ENCODE data around the gene LGALS16. TPM values are rescaled to one million over a fixed set of nuclear protein-coding genes. Genes with fewer than 3 reads are reported as not detected.
"Not testable (repeated sequence)": the region's sequence is repeated elsewhere in the genome, so short reads cannot be mapped to it uniquely, and the experiment has no call there.

LGALS16 gene
- total and polyA plus RNA-seq, 7 donors = not detected

GRCh38 chr19:39660661-39661060 lies 4.9 kb downstream of the LGALS16 start:
- WGBS, 2 donors = 64 to 91% methylated on average over 4 of the region's 4 CpGs
- TF ChIP-seq EP300 (IDR thresholded peaks at IDR 0.05) = no peak
- TF ChIP-seq, protein P1, sequence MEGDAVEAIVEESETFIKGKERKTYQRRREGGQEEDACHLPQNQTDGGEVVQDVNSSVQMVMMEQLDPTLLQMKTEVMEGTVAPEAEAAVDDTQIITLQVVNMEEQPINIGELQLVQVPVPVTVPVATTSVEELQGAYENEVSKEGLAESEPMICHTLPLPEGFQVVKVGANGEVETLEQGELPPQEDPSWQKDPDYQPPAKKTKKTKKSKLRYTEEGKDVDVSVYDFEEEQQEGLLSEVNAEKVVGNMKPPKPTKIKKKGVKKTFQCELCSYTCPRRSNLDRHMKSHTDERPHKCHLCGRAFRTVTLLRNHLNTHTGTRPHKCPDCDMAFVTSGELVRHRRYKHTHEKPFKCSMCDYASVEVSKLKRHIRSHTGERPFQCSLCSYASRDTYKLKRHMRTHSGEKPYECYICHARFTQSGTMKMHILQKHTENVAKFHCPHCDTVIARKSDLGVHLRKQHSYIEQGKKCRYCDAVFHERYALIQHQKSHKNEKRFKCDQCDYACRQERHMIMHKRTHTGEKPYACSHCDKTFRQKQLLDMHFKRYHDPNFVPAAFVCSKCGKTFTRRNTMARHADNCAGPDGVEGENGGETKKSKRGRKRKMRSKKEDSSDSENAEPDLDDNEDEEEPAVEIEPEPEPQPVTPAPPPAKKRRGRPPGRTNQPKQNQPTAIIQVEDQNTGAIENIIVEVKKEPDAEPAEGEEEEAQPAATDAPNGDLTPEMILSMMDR (IDR thresholded peaks at IDR 0.05) = no peak
- TF ChIP-seq POLR2AphosphoS5 (IDR thresholded peaks at IDR 0.05) = no peak
- TF ChIP-seq POLR2A (IDR thresholded peaks at IDR 0.05) = no peak
- Histone ChIP-seq H3K4me3 (no peak overlapping the region), H3K9me3 (no peaks in the 10 kb centered on the region), H3K4me1 (no peaks in the 10 kb centered on the region), H3K27me3 (no peaks in the 10 kb centered on the region), H3K27ac (no peak overlapping the region), H3K36me3 (no peaks in the 10 kb centered on the region)
- no peak for DNase-seq
- intact Hi-C loops (cut with DNase I) = no loop called here

GRCh38 chr19:39661565-39661964 lies 5.9 kb downstream of the LGALS16 start:
- intact Hi-C loops (cut with DNase I) = no loop called here

DNA sequence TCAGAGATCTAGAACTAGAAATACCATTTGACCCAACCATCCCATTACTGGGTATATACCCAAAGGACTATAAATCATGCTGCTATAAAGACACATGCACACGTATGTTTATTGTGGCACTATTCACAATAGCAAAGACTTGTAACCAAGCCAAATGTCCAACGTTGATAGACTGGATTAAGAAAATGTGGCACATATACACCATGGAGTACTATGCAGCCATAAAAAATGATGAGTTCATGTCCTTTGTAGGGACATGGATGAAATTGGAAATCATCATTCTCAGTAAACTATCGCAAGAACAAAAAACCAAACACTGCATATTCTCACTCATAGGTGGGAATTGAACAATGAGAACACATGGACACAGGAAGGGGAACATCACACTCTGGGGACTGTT lies 14.1 kb downstream of the LGALS16 start:
- H3K4me3 ChIP-seq; H3K9me3 ChIP-seq; H3K27ac ChIP-seq; H3K4me1 ChIP-seq; intact Hi-C loops (cut with DNase I); H3K36me3 ChIP-seq; DNase-seq: not testable (repeated sequence)
- WGBS, 2 donors = 31 to 80% methylated on average over 2 of the region's 3 CpGs
- peaks cover 0 to 14% (median 0%) of the 10 kb centered on the region in 3 donors for H3K27me3 ChIP-seq

More at GRCh38 chr19:39661565-39661964, 5.9 kb downstream of the LGALS16 start:
- Histone ChIP-seq H3K4me1 (no peaks in the 10 kb centered on the region), H3K27ac (no peak overlapping the region), H3K36me3 (no peaks in the 10 kb centered on the region), H3K9me3 (no peaks in the 10 kb centered on the region), H3K27me3 (no peaks in the 10 kb centered on the region), H3K4me3 (no peak overlapping the region)
- TF ChIP-seq EP300 (IDR thresholded peaks at IDR 0.05) (no peak), POLR2A (IDR thresholded peaks at IDR 0.05) (no peak), POLR2AphosphoS5 (IDR thresholded peaks at IDR 0.05) (no peak)
- TF ChIP-seq, protein P1 (IDR thresholded peaks at IDR 0.05) = no peak
- no peak for DNase-seq

GRCh38 chr19:39670998-39671397 lies 15.3 kb downstream of the LGALS16 start:
- WGBS, 2 donors = 39 to 45% methylated on average over 4 of the region's 4 CpGs
- intact Hi-C loops (cut with DNase I) = no loop called here

GRCh38 chr19:39671739-39672363 lies 16.1 kb downstream of the LGALS16 start:
- intact Hi-C loops (cut with DNase I) = no loop called here
- H3K4me3 ChIP-seq = no peak overlapping the region
- TF ChIP-seq EP300 (IDR thresholded peaks at IDR 0.05) = no peak
- TF ChIP-seq, protein P1 (IDR thresholded peaks at IDR 0.05) = peak in 3 of 4 experiments; percentile 31 to 45 (median 32)
- TF ChIP-seq POLR2AphosphoS5 (IDR thresholded peaks at IDR 0.05) = no peak
- no peak for TF ChIP-seq POLR2A (IDR thresholded peaks at IDR 0.05)
- 11 to 14% methylated on average over 9 of the region's 9 CpGs for WGBS, 2 donors
- no peak overlapping the region for H3K27ac ChIP-seq
- no peaks in the 10 kb centered on the region for H3K36me3 ChIP-seq
- H3K4me1 ChIP-seq = no peaks in the 10 kb centered on the region
- H3K9me3 ChIP-seq = no peaks in the 10 kb centered on the region
- H3K27me3 ChIP-seq = peaks cover 0 to 12% (median 0%) of the 10 kb centered on the region in 3 donors
- DNase-seq = no peak

More at GRCh38 chr19:39670998-39671397, 15.3 kb downstream of the LGALS16 start:
- H3K9me3 ChIP-seq = no peaks in the 10 kb centered on the region
- H3K27ac ChIP-seq = no peak overlapping the region
- peaks cover 0 to 14% (median 0%) of the 10 kb centered on the region in 3 donors for H3K27me3 ChIP-seq
- TF ChIP-seq EP300 (IDR thresholded peaks at IDR 0.05) (no peak), POLR2A (IDR thresholded peaks at IDR 0.05) (no peak), POLR2AphosphoS5 (IDR thresholded peaks at IDR 0.05) (no peak)
- TF ChIP-seq, protein P1 (IDR thresholded peaks at IDR 0.05) = no peak
- DNase-seq = no peak
- no peaks in the 10 kb centered on the region for H3K4me1 ChIP-seq
- no peak overlapping the region for H3K4me3 ChIP-seq
- H3K36me3 ChIP-seq = no peaks in the 10 kb centered on the region

All from sigmoid colon (tissue), 7 donors.